G401 (cell line): ENCODE results near the gene STARD5. TPM values are rescaled to one million over a fixed set of nuclear protein-coding genes. Genes with fewer than 3 reads are reported as not detected.
A peak's percentile ranks its signal among the peaks of the same experiment; 100 is the strongest.

Experiments used
- DNase-seq: peaks from one replicate; pipeline ENCODE4 v3.0.0-alpha.2; 2015; ENCODE audit warnings: low spot score
- in situ Hi-C: cut with HindIII; loops from 2 replicates; pipeline ENCODE4 v1.10.0; 2016; ENCODE audit warnings: low sequenced_read_pairs, mixed read lengths
- total RNA-seq: library from RNA; depleted of rRNA; stranded (reverse); fragments of >200 nt; shearing (Covaris generic); gene quantifications from 2 replicates; pipeline ENCODE4 v1.2.3, GENCODE V29; 2014

STARD5 gene
- total RNA-seq, 1 experiment from 2014 or later, result not detected

DNA sequence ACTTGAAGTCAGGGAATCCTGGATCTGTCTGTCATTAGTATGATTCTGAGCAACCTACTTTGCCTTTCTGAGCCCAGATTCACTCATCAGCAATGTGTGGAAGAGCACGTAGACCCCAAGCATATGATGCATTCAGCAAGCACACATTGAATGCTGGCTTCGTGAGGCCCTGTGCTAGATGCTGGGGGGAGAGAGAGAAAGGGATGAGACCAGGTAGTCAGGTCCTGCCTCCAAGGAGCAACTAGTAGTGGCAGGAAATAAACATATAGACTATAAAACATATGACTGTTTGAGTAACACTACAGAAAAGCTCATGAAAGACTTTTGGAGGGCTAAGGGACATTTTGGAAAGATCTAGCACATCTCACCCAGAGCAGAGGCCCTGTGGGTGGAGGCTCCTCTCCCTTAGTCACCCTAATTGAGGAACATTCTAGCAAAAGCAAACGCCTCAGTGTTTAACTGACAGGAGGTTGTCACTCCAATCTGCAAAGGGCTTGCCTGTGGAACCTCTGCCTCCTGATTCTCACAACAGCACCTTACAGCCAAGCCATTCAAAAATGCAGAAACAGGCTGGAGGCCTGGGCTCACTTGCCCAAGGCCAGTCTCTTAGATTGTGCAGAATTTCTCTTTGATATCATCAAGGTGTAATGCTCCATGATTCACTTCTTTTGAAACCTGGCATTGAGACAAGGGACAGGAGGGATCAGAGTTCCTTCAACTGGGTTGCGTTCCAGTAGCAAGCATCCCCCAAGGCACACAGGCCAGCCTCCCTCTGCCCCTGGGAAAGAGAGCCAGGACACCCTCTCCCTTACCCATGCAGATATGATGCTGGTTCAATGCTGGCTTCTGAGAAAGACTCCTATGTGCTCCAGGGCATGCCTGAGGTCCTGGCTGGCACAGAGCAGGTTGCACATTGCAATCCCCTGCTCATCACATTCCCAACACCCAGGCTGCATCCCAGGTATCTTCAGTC, 26.1 kb downstream of the STARD5 start:
- in situ Hi-C loops, result no loop called here
- peak; percentile 15 for DNase-seq

- in situ Hi-C loops, result no loop called here
- DNase-seq, result no peak
Measured at GRCh38 chr15:81297147-81297572, 26.8 kb downstream of the STARD5 start.

DNA sequence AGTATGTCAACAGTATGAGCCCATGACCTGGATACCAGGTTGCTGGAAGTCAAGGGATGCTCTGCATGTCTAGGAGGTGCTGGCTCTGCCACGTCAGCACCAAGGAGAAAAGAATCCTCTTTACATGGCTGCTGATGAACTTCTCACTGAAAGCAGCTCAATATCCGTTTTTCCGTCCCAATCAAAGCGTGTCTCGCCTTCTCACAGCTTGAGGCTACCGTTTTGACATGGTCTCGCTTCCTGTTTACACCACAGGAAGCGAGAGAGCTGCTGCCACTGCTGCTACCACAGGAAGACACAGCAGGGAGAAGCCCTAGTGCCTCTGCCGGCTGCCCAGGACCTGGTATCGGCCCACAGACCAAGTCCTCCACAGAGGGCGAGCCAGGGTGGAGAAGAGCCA, 27.3 kb downstream of the STARD5 start:
- DNase-seq, result no peak
- in situ Hi-C loops, result no loop called here

DNA sequence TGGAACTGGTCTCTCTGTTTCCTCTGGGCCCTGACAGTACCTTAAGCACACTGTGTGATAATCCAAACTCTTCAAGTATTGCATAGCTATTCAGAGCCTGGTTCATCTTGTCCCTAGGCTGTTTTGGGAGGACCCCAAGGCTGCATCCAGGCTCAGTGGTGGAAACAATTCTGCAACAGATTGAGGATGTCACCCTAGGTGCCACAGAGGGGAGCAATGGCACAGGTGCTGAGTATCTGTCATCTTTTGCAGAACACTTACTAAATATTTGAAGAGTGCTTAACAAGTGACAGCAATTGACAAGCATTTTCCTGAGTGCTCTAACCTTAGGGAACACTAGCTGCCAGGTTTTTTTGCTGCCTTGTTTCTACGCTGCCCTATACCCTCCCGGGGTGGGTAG, 27.8 kb downstream of the STARD5 start:
- in situ Hi-C loops, result no loop called here
- DNase-seq, result no peak

DNA sequence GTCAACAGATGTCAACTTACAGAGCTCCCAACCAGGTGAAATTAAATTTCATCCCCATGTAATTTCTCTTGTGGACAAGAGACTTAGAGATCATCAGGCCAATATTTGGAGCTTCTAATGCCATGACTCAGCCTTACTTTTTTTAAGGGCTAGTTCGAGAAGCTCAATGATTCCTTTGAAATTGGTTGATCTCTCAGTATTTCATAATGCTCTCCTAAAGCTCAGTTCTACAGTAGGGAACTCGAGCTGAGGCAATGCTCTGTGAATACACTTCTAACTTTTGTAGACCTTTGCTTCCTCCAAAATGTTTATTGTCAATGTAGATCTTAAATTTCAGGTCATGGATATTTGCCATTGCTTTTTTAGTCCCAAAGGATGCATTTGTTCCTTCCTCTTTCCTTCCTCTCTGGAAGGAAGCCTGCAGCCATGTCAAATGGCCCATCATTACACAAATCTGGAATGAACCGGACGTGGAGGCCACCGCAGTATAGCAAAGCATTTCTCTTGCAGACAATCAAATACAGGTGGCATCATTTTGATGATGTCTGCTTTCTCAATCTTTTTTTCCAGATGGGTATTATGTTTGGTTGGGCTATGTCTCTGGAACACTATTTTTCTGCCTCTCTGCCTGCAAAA, 28.3 kb downstream of the STARD5 start:
- in situ Hi-C loops, result no loop called here
- no peak for DNase-seq

DNA sequence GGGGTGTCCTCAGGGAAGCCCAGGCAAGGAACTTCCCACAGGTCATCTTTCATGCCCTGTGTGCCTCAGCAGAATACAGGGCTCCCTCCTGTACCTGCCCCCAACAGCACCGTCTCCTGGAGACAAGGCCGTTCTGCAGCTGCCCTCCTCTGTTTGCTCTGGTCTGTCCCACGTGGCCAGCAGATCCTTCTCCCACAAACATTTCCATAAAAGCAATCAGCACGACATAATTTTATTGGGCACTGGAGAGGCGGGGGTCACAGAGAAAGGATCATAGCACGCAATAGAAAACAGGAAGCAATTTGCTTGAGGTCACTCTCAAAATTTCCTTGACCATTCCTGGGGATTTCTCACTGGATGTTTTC, 29.4 kb downstream of the STARD5 start:
- DNase-seq, result no peak

DNA sequence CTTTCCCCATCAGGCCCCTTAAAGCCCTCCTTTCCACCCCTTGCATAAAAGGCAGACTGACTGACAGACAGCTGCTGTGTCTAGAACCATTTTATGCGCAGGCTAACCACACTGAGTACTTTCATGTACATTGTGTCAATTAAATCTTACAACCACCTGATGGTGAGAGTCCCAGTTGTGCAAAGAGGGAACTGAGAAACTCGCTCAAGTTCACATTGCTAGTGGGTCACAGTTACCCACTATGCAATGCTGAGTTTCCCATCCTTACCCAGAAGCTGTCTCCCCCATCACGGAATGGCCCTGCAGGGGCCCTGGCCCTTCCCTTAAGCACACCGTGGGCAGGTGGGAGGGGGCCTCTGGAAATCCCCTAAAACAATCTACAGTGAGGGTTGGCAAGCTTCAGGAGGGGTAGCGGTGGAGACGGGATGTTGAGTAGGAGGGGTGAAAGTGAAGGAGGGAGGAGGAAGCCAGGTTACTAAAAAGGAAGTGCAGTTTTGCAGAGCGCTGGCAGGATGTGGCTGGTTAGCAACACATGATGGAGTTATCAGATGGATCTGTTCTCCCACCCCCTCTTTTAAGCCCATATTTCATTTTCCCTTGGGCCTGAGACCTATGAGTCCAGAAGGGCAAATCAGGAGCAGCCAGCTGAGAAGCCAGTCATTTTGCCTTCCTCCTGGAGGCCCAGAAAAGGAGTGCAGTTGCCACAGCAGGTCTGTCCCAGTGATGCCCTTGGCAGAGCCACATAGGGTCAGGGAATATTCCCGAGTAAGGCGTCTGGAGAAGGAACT, 30.0 kb downstream of the STARD5 start:
- in situ Hi-C loops, result no loop called here
- no peak for DNase-seq

More for the DNA sequence above, 29.4 kb downstream of the STARD5 start:
- in situ Hi-C loops, result no loop called here

GRCh38 chr15:81292523-81293001, 31.4 kb downstream of the STARD5 start:
- DNase-seq, result no peak
- in situ Hi-C loops, result no loop called here

DNA sequence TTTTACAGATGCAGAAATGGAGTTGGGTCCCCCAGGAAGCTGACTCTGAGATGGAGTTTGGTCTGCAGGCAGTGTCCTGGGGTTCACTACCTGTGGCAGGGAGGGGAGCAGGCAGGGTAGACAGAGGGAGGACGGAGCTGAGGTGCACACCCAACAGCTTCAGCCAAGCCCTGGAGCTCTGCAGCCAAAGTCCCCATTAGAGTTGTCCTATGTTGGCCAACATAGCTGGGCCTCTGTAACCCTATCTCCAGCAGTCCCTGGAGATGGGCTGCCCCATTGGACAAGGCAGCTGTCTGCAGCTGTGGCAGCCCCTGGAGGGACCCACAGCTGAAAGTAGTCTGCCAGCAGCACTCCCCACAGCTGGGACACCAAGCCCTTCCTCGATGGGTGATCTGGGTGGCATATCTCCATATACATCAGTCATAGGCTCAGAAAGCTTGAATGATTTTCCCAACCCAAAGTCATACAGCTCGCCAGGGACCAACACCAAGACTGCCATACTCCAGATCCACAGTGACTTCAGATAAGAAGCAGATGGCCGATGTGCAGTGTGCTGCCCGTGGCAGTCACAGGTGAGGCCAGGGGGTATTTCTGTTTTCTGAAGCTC, 31.9 kb downstream of the STARD5 start:
- in situ Hi-C loops, result no loop called here
- DNase-seq, result no peak

- no peak for DNase-seq
- in situ Hi-C loops, result no loop called here
Measured at GRCh38 chr15:81289910-81290309, 34.0 kb downstream of the STARD5 start.

DNA sequence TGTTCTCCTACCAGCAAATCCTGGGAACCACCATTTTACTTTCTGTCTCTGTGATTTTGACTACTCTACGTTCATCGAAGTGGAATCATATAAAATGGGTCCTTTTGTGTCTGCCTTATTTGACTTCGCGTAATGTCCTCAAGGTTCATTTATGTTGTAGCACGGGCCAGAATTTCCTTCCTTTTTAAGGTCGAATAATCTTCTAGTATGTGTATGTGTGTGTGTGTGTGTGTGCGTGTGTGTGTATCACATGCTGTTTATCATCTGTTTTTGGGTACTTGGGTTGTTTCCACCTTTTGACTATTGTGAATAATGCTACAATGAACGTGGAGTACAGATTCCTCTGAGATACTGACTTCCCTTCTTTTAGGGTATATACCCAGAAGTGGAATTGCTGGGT, 35.3 kb downstream of the STARD5 start:
- in situ Hi-C loops, result no loop called here
- DNase-seq, result no peak

DNA sequence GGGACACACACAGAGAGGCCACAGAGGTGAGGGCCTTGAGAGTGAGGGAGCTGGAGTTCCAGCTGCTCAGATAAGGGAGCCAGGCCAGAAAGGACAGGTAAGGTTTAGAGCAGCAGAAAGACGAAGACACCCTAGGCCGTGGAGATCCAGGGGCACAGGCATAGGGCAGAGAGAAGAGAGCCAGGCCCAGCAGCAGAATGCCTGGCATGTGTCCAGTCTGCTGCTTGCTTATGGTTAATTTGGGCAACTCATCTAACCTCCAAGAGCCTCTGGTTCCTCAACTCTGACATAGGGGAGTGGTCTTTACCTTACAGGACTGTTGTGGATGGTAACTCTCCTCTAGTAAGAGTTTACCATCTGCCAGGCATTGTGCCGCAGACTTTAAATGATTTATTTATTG, 35.9 kb downstream of the STARD5 start:
- DNase-seq, result peak; percentile 65
- in situ Hi-C loops, result no loop called here

GRCh38 chr15:81286621-81287121, 37.3 kb downstream of the STARD5 start:
- in situ Hi-C loops, result no loop called here

DNA sequence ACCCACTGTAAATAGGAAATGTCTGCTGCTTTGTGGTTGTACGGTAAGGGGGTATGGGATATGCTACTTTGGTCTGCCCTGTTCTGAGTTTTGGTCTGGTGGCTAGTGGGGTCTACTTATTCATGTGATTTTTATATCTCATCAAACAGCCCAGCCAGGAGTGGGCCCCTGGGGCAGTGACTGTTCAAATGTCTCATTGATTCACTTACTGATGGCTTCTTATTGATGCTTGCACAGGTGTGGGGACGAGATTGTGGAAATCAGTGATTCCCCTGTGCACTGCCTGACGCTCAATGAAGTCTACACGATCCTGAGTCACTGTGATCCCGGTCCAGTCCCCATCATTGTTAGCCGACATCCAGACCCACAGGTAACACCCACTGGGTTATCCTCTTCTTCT, 38.5 kb downstream of the STARD5 start:
- in situ Hi-C loops, result no loop called here
- DNase-seq, result no peak

More at GRCh38 chr15:81286621-81287121, 37.3 kb downstream of the STARD5 start:
- no peak for DNase-seq

GRCh38 chr15:81284256-81285031, 39.5 kb downstream of the STARD5 start:
- in situ Hi-C loops, result no loop called here
- no peak for DNase-seq

DNA sequence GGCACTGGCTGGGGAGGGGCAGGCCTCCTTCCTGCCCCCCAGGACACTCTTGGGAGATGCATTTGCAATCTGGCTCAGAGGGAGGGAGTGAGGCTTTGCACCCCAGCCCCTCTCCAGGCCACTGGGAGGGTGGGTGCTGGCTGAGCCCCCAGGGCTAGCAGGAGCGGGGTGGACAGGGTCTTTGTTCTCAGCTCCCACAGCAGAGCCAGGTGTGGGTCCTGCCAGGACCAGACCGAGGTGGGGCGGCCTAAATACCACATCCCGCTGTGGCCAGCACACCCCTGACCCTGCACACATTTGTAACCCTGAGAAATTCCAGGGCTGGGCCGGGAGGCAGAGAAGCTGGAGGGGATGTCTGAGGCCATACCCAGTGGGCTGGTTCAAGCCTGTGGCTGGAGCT, 41.0 kb downstream of the STARD5 start:
- no peak for DNase-seq
- in situ Hi-C loops, result no loop called here

DNA sequence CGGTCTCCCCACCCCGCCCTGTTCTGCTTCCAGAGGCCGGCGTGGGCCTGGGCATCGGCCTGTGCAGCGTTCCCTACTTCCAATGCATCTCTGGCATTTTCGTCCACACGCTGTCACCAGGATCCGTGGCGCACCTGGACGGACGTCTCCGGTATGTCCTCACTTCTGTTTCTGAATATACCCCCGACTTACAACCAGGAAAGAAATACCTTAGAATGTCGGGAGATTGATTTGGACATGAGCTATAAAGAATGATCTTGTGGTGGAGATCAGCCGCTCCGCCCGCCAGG, 41.4 kb downstream of the STARD5 start:
- in situ Hi-C loops, result no loop called here

GRCh38 chr15:81281766-81282605, 42.0 kb downstream of the STARD5 start:
- in situ Hi-C loops, result no loop called here

More for the DNA sequence above, 41.4 kb downstream of the STARD5 start:
- DNase-seq, result no peak

More at GRCh38 chr15:81281766-81282605, 42.0 kb downstream of the STARD5 start:
- no peak for DNase-seq
